ENCODE results near the gene REEP2. TPM values are rescaled to one million over a fixed set of nuclear protein-coding genes. Genes with fewer than 3 reads are reported as not detected.

The REEP2 gene
- total RNA-seq, 3 donors from 2014 or later: 0.88 to 2.7 (median 0.98) TPM

GRCh38 chr5:138455232-138455930 lies 16.5 kb downstream of the REEP2 start:
- no peak for TF ChIP-seq POLR2AphosphoS5 (IDR thresholded peaks at IDR 0.05)

DNA sequence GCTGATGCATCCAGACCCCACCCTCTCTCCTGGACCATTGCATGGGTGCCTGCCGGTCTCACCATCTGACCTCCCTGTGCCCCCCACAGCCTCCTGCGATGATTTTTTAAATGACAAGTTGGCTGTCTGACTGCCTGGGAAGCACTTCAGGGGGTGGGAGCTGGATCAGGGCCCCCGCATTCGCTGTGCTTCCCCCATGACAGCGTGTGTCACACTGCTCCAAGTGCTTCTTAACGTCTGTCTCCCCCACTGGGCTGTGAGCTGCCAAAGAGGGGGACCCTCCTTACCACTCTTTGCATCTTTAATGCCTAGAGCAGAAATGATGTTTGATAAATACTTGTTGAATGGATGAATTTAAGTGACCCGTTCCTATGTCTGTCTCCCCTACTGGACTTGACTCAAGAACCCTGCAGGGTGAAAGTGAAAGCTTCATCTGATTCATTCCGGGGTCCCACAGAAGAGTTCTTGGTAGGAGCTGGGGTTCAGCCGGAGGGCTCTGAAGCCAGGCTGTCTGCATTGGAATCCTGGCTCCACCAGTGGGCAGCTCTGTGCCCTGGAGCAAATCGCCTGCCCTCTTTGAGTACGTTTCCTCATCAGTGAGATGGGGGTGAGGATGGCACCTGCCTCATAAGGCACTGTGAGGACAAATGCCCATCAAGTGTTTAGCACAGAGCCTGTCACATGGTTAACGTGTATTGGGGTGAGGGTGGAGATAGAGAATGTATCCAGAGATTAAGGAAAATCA lies 18.8 kb downstream of the REEP2 start:
- no peak overlapping the region for H3K4me3 ChIP-seq
- TF ChIP-seq POLR2A (IDR thresholded peaks at IDR 0.05): no peak
- TF ChIP-seq POLR2AphosphoS5 (IDR thresholded peaks at IDR 0.05): no peak
- TF ChIP-seq, protein P1, sequence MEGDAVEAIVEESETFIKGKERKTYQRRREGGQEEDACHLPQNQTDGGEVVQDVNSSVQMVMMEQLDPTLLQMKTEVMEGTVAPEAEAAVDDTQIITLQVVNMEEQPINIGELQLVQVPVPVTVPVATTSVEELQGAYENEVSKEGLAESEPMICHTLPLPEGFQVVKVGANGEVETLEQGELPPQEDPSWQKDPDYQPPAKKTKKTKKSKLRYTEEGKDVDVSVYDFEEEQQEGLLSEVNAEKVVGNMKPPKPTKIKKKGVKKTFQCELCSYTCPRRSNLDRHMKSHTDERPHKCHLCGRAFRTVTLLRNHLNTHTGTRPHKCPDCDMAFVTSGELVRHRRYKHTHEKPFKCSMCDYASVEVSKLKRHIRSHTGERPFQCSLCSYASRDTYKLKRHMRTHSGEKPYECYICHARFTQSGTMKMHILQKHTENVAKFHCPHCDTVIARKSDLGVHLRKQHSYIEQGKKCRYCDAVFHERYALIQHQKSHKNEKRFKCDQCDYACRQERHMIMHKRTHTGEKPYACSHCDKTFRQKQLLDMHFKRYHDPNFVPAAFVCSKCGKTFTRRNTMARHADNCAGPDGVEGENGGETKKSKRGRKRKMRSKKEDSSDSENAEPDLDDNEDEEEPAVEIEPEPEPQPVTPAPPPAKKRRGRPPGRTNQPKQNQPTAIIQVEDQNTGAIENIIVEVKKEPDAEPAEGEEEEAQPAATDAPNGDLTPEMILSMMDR (IDR thresholded peaks at IDR 0.05): no peak
- H3K4me1 ChIP-seq: peaks cover 0 to 6% of the 10 kb centered on the region in 2 donors
- DNase-seq (ENCODE audit: low spot score in 2 of 2): no peak
- H3K27ac ChIP-seq: no peak overlapping the region
- no peaks in the 10 kb centered on the region for H3K36me3 ChIP-seq
- H3K27me3 ChIP-seq: no peaks in the 10 kb centered on the region
- intact Hi-C loops (cut with DNase I; ENCODE audit: low total_unique reads): no loop called here
- no peaks in the 10 kb centered on the region for H3K9me3 ChIP-seq

More at GRCh38 chr5:138455232-138455930, 16.5 kb downstream of the REEP2 start:
- no peaks in the 10 kb centered on the region for H3K4me1 ChIP-seq
- no peaks in the 10 kb centered on the region for H3K9me3 ChIP-seq
- no peak overlapping the region for H3K4me3 ChIP-seq
- no peaks in the 10 kb centered on the region for H3K27me3 ChIP-seq
- no peak overlapping the region for H3K27ac ChIP-seq
- H3K36me3 ChIP-seq: no peaks in the 10 kb centered on the region
- no peak for DNase-seq (ENCODE audit: low spot score in 2 of 2)
- intact Hi-C loops (cut with DNase I; ENCODE audit: low total_unique reads): no loop called here

- Histone ChIP-seq H3K27ac (no peak overlapping the region), H3K9me3 (no peaks in the 10 kb centered on the region), H3K36me3 (no peaks in the 10 kb centered on the region), H3K4me1 (peaks cover 4 to 6% of the 10 kb centered on the region in 2 donors), H3K4me3 (no peak overlapping the region), H3K27me3 (no peaks in the 10 kb centered on the region)
- TF ChIP-seq POLR2AphosphoS5 (IDR thresholded peaks at IDR 0.05) (no peak), POLR2A (IDR thresholded peaks at IDR 0.05) (no peak)
- TF ChIP-seq, protein P1 (IDR thresholded peaks at IDR 0.05): no peak
- intact Hi-C loops (cut with DNase I; ENCODE audit: low total_unique reads): no loop called here
- no peak for DNase-seq (ENCODE audit: low spot score in 2 of 2)
Observed at GRCh38 chr5:138458384-138458783, 19.5 kb downstream of the REEP2 start.

DNA sequence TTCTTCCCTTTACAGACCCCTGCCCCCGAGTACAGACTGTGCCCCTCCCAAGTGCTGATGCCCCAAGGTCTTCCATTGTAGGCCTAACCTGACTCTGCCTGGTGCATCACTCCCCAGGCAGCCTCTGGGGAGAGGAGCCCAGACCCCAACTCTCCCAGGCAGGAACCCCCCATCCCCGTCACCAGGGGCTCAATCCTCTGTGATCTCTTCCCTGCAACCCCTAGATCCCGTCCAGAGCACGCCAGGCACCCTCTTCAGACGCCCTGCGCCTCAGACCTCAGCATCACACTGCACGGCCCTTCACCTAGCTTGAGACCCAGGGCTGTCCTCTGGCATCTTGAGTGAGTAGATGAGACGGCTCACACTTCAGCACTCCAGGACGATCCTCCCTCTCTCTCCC lies 20.0 kb downstream of the REEP2 start:
- no peak overlapping the region for H3K27ac ChIP-seq
- TF ChIP-seq POLR2A (IDR thresholded peaks at IDR 0.05) (no peak), POLR2AphosphoS5 (IDR thresholded peaks at IDR 0.05) (no peak)
- TF ChIP-seq, protein P1 (IDR thresholded peaks at IDR 0.05): no peak
- no peaks in the 10 kb centered on the region for H3K27me3 ChIP-seq
- no peak overlapping the region for H3K4me3 ChIP-seq
- no peaks in the 10 kb centered on the region for H3K36me3 ChIP-seq
- no peaks in the 10 kb centered on the region for H3K9me3 ChIP-seq
- intact Hi-C loops (cut with DNase I; ENCODE audit: low total_unique reads): no loop called here
- DNase-seq (ENCODE audit: low spot score in 2 of 2): no peak
- H3K4me1 ChIP-seq: peaks cover 5 to 6% of the 10 kb centered on the region in 2 donors

DNA sequence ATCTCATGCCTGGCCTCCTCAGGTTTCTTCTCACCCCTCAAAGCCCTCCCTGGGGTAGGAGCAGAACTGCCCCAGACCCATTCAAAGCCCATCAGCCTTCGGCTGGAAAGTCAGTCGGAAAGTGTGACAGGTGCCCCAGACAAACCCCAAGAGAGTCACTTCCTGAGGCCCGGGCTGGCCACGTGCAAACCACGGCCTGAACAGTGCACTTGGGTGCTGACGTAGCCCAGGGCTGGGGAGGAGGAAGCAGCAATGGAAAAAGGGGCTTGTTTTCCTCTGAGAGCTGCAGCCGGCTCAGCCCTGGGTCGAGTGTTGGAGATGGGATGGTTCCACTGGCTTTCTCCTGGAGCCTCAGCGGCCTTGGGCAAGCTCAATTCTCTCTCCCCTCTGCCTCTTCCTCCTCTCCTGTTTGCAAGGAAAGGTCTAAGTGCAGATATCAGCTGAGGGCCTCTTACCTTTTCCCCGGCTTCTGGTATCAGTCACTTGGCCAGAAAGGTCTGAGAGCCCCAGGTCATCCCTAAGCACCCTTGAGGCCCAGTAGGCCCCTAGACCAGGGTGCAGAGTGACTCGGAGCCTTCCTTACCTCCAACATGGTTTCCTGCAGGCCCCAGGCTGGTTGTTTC lies 20.6 kb downstream of the REEP2 start:
- H3K4me1 ChIP-seq: peaks cover 5 to 6% of the 10 kb centered on the region in 2 donors
- no peak for TF ChIP-seq POLR2AphosphoS5 (IDR thresholded peaks at IDR 0.05)
- no peak for TF ChIP-seq POLR2A (IDR thresholded peaks at IDR 0.05)
- TF ChIP-seq, protein P1 (IDR thresholded peaks at IDR 0.05): no peak
- no peaks in the 10 kb centered on the region for H3K27me3 ChIP-seq
- H3K36me3 ChIP-seq: no peaks in the 10 kb centered on the region
- peak in 1 of 2 donors; percentile 32 for DNase-seq (ENCODE audit: low spot score in 2 of 2)
- H3K9me3 ChIP-seq: no peaks in the 10 kb centered on the region
- no peak overlapping the region for H3K27ac ChIP-seq
- intact Hi-C loops (cut with DNase I; ENCODE audit: low total_unique reads): no loop called here
- no peak overlapping the region for H3K4me3 ChIP-seq
